GM18505 (cell line): Measurements from ENCODE around the gene JTB.
"Not testable (repeated sequence)": the region's sequence is repeated elsewhere in the genome, so short reads cannot be mapped to it uniquely, and the experiment has no call there.

Source experiments
- ATAC-seq: cut with Tn5 transposase; IDR thresholded peaks from one replicate; pipeline ENCODE4 v1.9.1; 2021; ENCODE audit not compliant: unreplicated experiment
- POLR2A ChIP-seq: IDR thresholded peaks from 4 replicates; pipeline ENCODE4 v1.6.1; 2011; ENCODE audit warnings: borderline replicate concordance; ENCODE audit not compliant: insufficient read depth, insufficient read length; ENCODE audit errors: extremely low read depth

JTB gene

GRCh38 chr1:153990468-153991150 is 13.1 kb upstream of the JTB start, which contains the start of gene RPS27:
Gene RPS27 (plus strand): TSS chr1:153990762. CDS start chr1:153990797, 35 bp downstream.
- peak; percentile 67 for ATAC-seq
- peak; percentile 100 for TF ChIP-seq POLR2A

- TF ChIP-seq POLR2A, result no peak
- ATAC-seq, result no peak
Measured at GRCh38 chr1:153987621-153988020, 10.1 kb upstream of the JTB start.

- TF ChIP-seq POLR2A, result no peak
- no peak for ATAC-seq
Measured at GRCh38 chr1:153985941-153986761, 8.7 kb upstream of the JTB start, which contains the start of gene RAB13. Gene RAB13 (minus strand): TSS chr1:153986339. CDS start chr1:153986236, 103 bp downstream.

- TF ChIP-seq POLR2A, result no peak
- no peak for ATAC-seq
Measured at GRCh38 chr1:153985341-153985912, 8.0 kb upstream of the JTB start.

GRCh38 chr1:153984123-153984894 is 6.8 kb upstream of the JTB start:
- TF ChIP-seq POLR2A, result no peak

GRCh38 chr1:153981735-153982134 is 4.3 kb upstream of the JTB start:
- not testable (repeated sequence) for ATAC-seq

More at GRCh38 chr1:153984123-153984894, 6.8 kb upstream of the JTB start:
- no peak for ATAC-seq

GRCh38 chr1:153979091-153979490 is 1.6 kb upstream of the JTB start:
- ATAC-seq, result not testable (repeated sequence)

- TF ChIP-seq POLR2A, result no peak
- ATAC-seq, result no peak
Measured at GRCh38 chr1:153978274-153978909, 918 bp upstream of the JTB start.

- TF ChIP-seq POLR2A, result no peak
- ATAC-seq, result peak; percentile 2
Measured at GRCh38 chr1:153976819-153977249, 640 bp downstream of the JTB start.

- TF ChIP-seq POLR2A, result peak; percentile 10
Measured at GRCh38 chr1:153973525-153973924, 3.9 kb downstream of the JTB start.

GRCh38 chr1:153973071-153973470 is 4.4 kb downstream of the JTB start:
- no peak for ATAC-seq
- peak; percentile 30 for TF ChIP-seq POLR2A

More at GRCh38 chr1:153973525-153973924, 3.9 kb downstream of the JTB start:
- no peak for ATAC-seq

GRCh38 chr1:153970346-153970745 is 7.1 kb downstream of the JTB start:
- ATAC-seq, result no peak
- TF ChIP-seq POLR2A, result no peak
